NCI-H1436 treated with DMSO at 0.1 percent for 48 hours (cell line): ENCODE measurements around the gene PALD1.

Experiments
- DNase-seq: peaks from one replicate; lab custom pipeline; 2025; lab: John Stamatoyannopoulos, UW

The PALD1 gene

DNA sequence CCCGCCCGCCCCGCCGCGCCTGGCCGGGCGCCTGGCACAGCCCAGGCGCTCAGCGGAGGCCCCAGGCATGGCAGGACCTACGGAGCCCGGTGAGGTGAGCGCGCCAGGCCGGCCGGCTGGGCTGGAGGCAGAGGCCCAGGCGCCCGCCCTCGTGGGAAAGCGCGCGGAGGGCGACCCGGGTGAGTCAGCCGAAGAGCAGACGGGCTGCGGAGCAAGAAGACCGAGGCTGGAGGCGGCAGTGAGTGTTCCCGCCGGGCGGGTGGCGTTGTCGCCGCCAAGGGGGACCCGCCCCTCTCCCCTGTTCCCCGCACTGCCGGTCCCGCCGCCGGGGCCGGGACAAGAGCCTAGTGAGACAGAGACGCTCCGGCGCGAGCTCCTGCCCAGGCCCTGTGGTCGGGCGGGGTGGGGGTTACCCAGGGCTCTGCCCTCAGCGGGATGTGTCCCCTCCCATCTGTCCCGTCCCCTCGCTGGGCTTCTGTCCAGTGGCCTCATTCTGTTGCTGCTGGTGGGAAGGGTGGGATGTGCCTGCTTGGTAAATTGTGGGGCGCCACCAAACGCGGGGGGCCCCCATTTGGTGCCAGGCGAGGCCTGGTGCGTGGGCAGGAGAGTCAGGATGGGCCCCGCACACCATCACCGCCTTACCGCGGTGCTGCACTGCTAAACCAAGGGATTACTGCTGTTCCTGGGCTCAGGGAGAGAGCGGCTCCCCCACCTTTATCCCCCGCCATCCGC, 20.1 kb upstream of the PALD1 start:
- no peak for DNase-seq

DNA sequence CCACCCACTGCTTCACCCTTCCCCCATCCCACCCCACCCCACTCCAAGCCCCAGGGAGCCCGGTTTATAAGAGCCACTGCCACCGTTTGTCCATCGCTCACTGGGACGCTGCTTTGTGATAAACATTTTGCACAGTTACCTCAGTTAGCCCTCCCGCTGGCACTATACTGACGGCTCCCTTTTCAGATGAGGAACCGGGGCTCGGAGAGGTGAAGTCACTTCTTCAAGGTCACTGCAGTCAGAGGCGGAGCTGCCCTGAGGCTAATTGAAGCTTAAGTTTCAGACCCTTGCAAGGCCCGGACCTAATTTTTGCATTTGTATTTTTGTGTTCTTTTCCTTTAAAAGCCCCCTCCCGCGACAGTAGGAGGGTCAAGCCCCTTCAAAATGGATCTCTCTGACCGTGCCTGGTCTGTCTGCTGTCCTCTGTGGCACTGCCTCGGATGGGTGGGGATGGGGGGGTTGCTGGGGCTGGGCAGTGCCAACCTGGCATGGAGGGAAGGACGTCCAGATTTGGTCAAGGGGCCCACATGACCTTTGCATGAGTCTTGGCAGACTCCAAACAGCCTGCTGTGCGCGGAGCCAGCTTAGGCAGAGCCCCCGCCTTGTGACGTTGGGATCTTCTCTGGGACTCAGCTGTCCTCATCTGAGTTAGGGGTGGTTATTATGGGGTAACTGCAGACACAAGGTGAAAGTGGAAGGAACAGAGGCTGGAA, 19.4 kb upstream of the PALD1 start:
- DNase-seq, result no peak

DNA sequence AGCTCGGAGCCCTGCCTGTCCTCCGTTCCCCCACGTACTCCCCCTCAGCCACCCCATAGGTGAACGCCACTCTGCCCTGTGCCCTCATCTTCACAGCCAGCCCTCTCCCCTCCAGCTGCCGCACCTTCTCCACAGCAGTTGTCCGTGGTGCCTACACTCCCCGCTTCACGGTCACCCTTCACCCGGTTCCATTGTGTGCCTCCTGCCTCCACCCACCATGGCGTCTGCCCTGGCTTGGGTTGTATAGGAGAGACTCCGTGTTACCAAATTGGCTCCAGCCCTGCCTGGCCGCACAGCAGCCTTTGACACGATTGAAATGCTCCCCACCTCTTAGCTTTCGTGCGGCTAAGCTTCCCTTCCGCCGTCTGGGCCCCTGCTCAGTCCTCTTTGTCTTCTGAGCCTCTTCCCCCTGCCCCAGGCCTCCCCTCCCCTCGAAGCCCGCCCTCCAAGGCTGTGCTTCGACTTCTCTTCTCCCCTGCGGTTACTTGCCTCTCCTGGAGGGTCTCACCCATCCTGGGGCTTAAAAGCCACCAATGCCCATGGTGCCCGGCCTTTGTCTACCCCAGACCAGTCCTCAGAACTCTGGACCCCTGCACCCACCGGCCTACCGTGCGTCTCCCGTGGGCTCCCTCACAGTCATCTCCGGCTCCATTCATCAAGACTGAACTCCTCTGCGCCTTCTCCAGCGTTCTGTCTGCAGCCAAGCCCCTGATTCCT, 18.6 kb upstream of the PALD1 start:
- no peak for DNase-seq

DNA sequence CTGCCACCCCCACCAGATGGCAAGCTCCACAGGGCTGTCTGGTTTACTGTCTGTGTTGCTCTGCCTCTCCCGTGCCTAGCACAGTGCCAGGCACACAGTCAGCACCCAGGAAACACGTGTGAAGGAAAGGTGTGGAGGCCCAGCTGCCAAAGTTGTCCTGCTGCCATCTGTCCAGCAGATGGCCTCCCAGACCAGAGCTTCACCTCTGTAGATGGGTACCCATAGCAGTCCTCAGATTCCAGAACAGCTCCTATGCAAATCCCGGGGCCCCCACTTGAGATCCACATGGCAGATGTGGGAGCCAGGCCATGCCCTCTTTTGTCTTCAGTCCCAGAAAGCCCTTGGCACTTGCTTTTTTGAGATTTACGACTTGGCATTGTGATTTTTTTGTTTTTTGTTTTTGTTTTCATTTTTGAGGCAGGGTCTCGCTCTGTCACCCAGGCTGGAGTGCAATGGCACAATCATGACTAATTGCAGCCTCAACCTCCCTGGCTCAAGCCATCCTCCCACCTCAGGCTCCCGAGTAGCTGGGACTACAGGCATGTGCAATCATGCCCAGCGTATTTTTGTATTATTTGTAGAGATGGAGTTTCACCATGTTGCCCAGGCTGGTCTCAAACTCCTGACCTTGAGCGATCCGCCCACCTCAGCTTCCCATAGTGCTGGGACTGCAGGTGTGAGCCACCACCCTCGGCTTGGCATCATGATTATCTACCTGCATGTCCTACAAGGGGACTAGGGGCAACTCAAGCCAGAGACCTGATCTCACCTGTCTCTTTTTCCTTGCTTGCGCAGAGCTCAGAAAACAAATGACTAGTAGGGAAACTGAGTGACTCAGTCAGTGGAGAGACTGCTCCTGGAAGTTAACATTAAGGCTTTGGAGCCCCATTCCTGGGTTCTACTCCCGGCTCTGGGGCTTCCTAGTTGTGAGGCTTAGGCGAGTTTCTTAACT, 16.9 kb upstream of the PALD1 start:
- no peak for DNase-seq

DNA sequence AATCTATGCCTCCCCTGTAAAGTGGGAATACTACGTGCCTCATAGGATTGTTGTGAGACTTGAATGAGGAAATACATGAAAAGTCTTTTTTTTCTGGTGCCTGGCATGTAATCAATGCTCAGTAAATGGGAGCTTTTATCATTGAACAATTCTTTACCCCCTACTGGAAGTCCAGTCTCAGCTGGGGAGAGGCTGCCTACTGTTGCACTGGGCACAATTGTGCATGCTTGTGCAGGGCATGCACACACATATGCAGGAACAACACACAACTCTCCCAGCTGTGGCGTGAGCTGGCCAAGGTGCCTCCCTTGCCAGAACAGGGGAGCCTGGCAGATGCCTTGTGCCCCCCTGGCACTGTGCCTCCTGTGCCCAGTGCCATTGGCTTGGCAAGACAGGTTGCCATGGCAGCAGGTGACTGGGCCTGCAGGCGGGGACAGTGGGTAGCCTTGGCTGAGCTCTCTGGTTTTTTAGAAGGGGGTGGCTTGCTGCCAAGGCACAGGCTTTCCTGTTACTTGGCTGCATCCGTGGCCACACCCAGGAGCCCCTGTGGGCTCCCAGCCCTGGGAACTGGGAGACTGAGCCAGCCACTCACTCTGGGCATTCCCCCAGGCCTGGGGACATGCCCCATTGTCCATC, 16.1 kb upstream of the PALD1 start:
- DNase-seq, result no peak

DNA sequence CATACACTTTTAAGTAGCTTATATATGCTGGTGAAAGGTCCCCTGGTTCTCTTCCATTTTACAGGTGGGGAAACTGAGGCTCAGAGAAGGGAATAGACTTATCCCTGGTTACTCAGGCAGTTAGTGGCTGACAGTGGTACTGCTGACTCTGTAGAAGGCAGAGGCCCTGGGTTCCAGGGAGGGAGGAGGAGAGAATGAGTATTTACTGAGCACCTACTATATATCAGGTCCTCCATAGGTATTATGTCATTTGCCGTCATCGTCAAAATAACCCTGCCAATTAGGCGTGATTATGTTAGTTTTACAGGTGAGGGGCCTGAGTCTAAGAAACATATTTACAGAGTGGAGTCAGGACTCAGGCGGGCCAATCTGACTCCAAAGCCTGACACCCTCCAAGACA, 13.3 kb upstream of the PALD1 start:
- DNase-seq, result no peak

DNA sequence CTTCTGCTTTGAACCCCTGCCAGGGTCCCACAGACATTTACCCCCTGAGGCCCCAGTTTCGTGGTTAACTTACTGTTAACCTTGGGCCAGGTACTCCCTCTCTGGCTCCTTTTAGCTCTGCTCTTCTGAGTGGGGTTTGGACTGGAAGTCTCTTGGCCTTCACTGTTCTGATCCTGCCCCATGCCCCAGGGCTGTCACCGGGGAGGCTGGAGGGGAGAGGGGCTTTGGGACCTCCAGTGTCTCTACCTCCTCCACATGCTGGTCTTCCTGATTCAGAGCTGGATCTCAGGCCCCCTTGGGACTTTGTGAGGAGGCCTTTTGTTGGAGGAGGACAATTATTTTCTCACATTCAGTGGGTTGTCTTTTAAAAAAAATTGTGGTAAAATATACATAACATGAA, 12.7 kb upstream of the PALD1 start:
- no peak for DNase-seq

DNA sequence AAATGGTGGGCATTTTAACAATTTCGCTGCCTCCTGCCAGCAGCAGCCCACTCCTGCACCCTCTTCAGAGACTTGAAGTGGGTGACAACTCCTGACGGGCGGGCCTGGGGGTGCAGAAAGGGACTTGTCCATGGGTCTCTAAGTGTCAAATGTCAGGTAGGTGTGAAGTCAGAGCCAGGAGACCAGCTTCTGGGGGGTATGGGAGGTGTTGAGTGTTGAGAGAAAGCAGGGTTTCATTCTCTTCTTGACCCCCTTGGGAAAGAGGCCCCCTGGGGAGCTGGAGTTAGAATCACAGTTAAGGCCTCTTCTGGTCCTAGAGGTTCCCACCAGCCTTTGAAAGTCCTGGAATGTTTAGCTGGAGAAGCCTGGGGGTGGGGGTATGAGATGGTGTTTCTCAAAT, 11.6 kb upstream of the PALD1 start:
- no peak for DNase-seq

DNA sequence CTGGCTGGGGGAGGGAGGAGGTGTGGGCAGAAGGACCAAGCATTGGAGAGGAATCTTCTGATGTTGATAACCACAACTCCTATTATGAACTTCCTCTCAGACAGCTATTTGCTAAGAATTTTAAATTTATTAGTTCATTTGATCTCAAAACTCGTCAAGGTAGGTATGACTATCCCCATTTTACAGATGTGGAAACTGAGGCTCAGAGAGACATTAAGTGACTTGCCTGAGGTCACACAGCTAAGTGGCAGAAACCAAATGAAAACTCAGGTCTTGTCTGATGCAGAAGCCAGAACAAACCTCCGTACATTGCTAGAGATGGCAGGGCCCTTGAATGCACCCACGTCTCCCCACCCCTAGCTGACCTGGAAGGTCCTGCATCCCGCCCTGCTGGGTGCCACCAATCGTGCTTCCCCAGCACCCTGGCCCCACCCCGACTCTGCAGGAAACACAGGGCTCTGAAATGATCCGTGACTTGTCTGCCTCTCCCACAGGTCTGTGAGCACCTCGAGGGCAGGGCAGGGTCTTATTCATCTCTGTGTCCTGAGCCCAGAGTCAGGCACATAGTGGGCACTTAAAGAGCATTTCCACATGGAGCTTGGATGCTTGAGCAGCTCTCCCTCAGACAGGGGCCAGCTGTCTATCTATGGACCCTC, 5.6 kb upstream of the PALD1 start:
- DNase-seq, result no peak

DNA sequence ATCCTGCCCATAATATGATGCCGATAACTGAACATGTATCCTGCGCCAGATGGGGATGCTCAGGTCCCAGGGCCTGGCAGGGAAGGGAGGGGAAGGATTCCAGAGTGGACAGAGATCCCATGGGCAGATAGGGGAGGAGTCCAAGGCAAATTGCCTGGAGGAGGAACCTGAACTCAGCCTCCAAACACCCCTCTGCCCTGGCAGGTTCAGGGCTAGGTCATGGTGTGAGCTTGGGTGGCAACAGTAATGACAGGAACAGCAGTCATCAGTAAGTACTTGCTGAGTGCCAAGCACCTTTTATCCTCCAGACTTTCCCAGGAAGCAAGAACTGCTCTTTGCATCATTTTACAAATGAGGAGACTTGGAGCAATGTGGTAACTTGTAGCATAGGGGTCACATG, 3.8 kb upstream of the PALD1 start:
- no peak for DNase-seq

DNA sequence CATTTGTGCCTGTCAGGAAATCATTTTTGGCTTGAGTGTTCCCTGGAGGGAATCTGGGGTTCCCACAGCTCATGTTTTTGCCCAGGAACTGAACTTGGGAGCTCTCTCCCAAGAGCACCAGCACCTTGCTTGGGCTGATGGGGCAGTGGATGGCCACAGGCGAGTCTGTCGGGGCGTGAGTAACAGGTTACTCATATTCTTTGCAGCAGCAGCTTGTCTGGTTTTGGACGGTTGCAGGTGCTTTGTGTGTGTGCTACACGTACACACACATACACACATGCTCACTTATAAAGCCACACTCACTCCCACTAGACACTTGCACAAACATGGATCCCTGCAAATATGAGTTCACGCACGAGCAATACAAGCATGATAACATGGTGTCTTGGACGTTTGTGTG, 2.9 kb upstream of the PALD1 start:
- DNase-seq, result no peak

DNA sequence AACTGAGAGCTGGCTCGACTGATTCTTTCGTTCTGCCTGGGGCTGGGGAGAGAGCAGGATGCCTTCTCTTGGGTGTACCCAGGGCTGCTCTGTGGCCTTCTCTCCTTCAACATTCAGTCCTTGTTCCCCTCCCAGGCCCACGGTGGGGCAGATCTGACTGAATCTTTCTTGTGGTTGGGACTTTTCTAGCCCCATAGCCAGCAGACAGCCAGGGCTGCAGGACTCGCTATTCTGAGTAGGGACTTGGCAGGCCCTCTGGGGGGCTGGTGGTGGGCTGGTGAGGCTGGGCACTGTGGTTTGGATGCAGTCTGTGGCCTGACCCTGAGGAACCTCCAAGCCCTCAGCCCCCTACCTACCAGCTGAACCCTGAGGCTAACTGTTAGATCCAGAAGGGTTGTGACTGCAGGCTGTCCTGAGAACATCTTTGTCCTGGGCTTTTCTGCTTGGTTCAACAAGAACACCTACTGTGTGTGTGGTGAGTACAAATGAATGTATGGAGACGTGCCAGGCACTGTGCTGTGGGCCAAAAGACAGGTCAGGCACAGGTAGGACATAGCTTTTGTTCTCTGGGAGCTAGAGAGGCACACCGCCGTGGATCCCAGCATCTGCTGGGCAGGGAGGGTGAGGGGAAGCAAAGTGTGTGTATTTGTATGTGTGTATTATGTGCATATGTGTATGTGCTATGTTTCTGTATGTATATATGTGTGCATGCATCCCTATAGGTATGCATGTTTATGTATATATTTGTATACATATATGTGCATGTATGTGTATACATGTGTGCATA, 2.1 kb upstream of the PALD1 start:
- no peak for DNase-seq

DNA sequence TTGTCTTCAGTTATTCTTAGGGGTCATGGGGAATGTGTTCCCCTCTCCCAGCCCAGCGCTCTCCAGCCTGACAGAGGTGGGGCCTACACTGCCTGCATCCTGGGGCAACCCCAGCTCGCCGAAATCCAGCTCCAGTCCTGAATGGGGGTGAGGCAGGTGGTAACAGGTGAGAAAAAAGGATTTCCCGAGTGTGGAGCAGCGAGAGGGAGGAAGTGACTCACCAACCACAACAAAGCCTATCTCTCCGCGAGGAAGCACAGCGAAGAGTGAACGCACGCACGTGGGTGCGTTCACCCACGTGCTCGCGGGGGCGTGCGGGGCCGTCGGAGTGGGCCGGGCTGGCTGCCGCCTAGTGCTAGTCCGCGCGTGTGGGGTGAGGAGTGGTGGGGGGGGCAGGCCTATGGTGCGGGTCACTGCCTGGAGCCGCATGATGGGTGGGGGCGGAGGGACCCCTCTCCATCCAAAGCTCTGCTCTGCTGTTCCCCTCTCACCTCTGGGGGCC, 855 bp upstream of the PALD1 start:
- DNase-seq, result no peak

DNA sequence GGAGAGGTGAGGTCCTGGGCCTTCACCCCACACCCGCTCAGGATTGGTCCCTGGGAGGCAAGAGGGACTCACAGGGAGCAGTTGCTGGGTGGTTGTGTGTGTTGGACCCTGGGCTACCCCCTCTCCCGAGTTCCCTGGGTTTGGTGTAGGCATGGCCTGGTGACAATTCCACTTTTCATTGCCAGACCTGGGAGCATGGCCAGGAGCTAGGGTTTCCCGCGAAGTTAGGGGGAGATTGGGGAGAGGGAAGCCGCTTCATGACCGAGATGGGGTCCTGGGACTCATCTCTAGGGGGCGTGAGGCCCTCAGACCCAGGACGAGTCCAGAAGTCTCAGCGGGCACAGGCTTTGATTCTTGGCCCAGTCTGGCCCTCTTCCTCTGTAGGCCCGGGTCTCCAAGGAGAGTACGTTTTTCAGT, 606 bp downstream of the PALD1 start:
- no peak for DNase-seq

DNA sequence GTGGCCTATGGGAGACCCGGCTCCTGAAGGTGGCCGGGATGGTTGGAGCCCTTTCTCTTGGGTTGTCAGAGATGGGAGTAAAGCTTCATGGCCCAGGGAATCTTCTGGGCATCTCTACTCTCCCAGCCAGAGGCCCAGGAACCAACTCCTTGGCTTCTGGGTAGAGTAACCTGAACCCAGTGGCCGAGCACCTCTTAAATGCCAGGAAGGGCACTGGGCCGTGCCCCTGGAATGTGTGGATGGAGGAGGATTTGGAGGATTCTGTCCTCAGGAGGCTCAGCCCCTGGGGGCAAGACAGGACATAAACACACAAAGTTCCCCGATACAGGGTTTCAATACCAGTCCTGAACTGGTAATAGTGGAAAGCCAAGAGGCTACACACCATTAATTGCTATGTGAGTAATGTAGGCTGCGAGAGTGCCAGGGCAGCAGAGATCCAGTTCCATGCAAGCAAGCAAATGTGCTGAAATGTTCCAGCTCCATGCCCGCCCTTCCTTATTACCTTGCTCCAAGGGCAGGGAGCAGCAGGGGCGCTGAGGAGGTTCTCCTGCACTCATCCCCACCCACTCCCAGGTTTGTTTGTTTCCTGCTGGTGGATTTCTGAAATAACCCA, 1.2 kb downstream of the PALD1 start:
- DNase-seq, result no peak

DNA sequence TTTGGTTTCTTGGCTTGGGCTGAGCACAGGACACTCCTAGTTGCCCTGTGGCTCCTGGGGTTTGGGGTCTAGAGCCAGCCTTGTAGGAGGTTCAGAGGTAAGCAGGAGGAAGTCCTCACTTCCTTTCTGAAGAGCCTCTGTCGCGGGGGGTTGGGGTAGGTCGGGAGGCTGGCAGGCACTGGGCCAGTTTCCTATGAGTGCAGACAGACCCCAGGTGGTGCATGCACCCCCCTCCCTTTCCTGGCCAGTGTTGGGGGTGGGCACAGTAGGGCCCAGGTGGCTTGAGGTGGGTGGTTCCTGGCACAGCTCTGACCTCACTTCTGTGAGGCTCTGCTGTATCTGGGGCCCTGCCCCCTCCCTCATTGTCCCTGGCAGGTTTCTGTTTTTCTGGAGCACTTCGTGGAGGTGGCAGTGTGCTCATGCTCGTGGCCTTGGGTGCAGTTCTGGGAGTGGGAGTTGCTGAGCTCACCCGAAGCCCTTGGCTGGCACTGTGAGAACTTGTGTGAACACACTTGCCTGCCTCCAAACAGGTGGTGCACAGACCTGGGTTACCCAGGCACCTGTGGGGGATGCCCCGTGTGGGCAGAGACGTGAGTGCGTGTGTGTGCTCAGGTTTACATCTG, 1.8 kb downstream of the PALD1 start:
- no peak for DNase-seq

DNA sequence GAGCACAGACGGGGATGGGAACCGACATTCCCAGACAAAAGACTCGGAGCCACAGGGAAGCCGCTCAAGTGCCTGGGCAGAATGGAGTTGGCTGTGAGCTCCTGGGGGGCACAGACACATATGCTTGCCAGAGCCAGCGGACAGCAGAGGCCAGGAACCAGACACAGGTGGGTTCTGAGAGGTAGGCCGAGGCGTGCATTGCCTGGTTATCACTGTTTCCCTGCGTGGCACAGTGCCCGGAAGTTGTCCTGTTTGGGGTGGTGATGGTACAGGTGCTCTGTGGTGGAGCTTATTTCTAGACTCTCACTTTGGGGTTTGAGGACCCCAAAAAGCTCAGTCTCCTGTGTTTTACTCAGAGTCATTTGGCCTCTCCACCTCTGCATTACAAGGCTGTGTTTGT, 2.5 kb downstream of the PALD1 start:
- no peak for DNase-seq

DNA sequence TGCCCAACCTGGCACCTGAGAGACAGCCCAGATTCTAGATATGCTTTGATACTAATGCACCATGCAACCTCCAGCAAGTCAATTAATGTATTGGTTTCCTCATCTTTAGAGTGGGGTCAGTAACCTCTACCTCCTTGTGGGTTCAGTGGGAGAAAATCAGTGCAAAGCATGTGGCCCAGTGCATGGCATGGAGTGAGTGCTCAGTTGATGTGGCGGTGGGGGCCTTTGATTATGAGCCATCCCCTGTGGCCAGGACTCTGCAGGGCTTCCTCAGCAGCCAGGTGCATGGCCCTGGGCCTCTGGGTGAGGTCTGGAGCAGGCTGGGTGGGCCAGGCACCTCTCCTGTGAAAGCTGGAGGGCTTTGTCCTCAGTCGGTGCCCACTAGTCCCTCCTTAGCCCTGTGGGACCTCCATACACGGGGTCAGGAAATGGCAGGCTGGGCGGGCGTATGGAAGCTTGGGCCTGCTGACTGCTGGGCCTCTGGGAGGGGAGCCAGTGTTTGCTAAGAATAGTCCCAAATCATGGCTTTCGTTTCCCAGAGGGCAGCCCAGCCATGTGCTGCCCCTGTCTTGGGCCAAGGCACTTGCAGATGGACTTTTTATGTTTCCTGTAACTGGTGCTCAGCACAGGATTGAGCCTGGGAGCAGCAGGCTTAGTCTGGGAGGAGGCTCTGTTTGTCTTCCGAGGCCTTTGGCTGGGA, 3.4 kb downstream of the PALD1 start:
- no peak for DNase-seq
